Left lung (tissue), 10 donors: ENCODE results near the gene RNF175. TPM values are rescaled to one million over a fixed set of nuclear protein-coding genes. Genes with fewer than 3 reads are reported as not detected.

Experiments
- ATAC-seq: fragments of 200-7000 bp; cut with Tn5 transposase; one replicate; pipeline ENCODE4 v1.9.1; 2020; ENCODE audit warnings: moderate library complexity
- DNase-seq, 4 donors: peaks; one replicate each; pipeline ENCODE4 v3.0.0-alpha.2; 2013 to 2020
- H3K27ac ChIP-seq, 2 donors: fragments of 200-600 bp; sonication (generic) in 1 of 2; one replicate each; pipeline versions ENCODE4 v1.5.0 to v1.8.0; 2020 to 2021
- H3K27me3 ChIP-seq, 2 donors: fragments of 200-600 bp; sonication (generic) in 1 of 2; one replicate each; pipeline versions ENCODE4 v1.5.0 to v1.8.0; 2020 to 2021
- H3K36me3 ChIP-seq, 2 donors: fragments of 200-600 bp; sonication (generic) in 1 of 2; one replicate each; pipeline versions ENCODE4 v1.5.0 to v1.8.0; 2020 to 2021
- H3K4me1 ChIP-seq, 2 donors: fragments of 200-600 bp; one replicate each; pipeline ENCODE4 v1.8.0; 2021
- H3K4me3 ChIP-seq, 2 donors: fragments of 200-600 bp; sonication (generic) in 1 of 2; one replicate each; pipeline versions ENCODE4 v1.5.0 to v1.8.0; 2020 to 2021; ENCODE audit warnings: mild to moderate bottlenecking in 1 of 2
- H3K9me3 ChIP-seq, 2 donors: fragments of 200-600 bp; sonication (generic) in 1 of 2; one replicate each; pipeline versions ENCODE4 v1.5.0 to v1.8.0; 2020 to 2021
- CTCF ChIP-seq, 2 donors: fragments of 200-600 bp; sonication (generic) in 1 of 2; IDR thresholded peaks; one replicate each; pipeline versions ENCODE4 v1.5.0 to v1.8.0; 2021; ENCODE audit warnings: antibody characterized with exemption in 2 of 2
- intact Hi-C, 2 donors: fragments of 100-400 bp; cut with DNase I; formaldehyde crosslinking; loops; one replicate each; pipeline versions ENCODE4 v1.11.2 to v1.14.2; 2022
- polyA plus RNA-seq, 6 donors: library from polyadenylated mRNA; unstranded; fragments of 120-200 nt; gene quantifications; one replicate each; pipeline ENCODE4 v1.2.1, GENCODE V29; 2013; ENCODE audit not compliant: insufficient read length in 6 of 6
- total RNA-seq, 2 donors: library from RNA; stranded (reverse); fragmentation: NEBNext Ultra II Directional; extraction: Animal tissue kit (Norgen Biotek cat#: 25700); gene quantifications; one replicate each; pipeline ENCODE4 v1.2.1, GENCODE V29; 2021
- donor health status: DM: no; HTN: yes; CAD: no.
- donor health status: DM: no; HTN: no; CAD: no.

Gene RNF175
- total and polyA plus RNA-seq, 8 donors = 0.23 to 9.5 (median 7.2) TPM; not detected in 1

- Histone ChIP-seq H3K36me3 (peaks cover 0 to 75% of the 10 kb centered on the region in 2 donors), H3K27ac (no peak overlapping the region), H3K4me3 (no peak overlapping the region), H3K9me3 (no peaks in the 10 kb centered on the region), H3K4me1 (peaks cover 2 to 31% of the 10 kb centered on the region in 2 donors), H3K27me3 (no peaks in the 10 kb centered on the region)
- ATAC-seq (no peak), DNase-seq (no peak)
- intact Hi-C loops = no loop called here
- no peak for TF ChIP-seq CTCF (IDR thresholded peaks at IDR 0.05)
These were observed 53.9 kb downstream of the RNF175 start for GRCh38 chr4:153705743-153706468.

- Histone ChIP-seq H3K4me1 (peaks cover 1 to 31% of the 10 kb centered on the region in 2 donors), H3K27me3 (no peaks in the 10 kb centered on the region), H3K27ac (no peak overlapping the region), H3K36me3 (peaks cover 0 to 72% of the 10 kb centered on the region in 2 donors), H3K4me3 (no peak overlapping the region), H3K9me3 (no peaks in the 10 kb centered on the region)
- TF ChIP-seq CTCF (IDR thresholded peaks at IDR 0.05) = no peak
- intact Hi-C loops = no loop called here
- ATAC-seq = no peak
- no peak for DNase-seq
These were observed 55.3 kb downstream of the RNF175 start for GRCh38 chr4:153704522-153704921.

- Histone ChIP-seq H3K36me3 (peaks cover 0 to 29% of the 10 kb centered on the region in 2 donors), H3K27me3 (peaks cover 0 to 16% of the 10 kb centered on the region in 2 donors), H3K27ac (peak overlapping the region; percentile 72 to 97), H3K4me3 (peak overlapping the region; percentile 71 to 84), H3K9me3 (peaks cover 0 to 24% of the 10 kb centered on the region in 2 donors), H3K4me1 (peaks cover 3 to 45% of the 10 kb centered on the region in 2 donors)
- ATAC-seq (peak; percentile 74), DNase-seq (peak in 2 of 4 donors; percentile 41 to 65)
- intact Hi-C loops = no loop called here
- TF ChIP-seq CTCF (IDR thresholded peaks at IDR 0.05) = no peak
These were observed 74.9 kb downstream of the RNF175 start for GRCh38 chr4:153684971-153685371.

- TF ChIP-seq CTCF (IDR thresholded peaks at IDR 0.05) = no peak
- Histone ChIP-seq H3K27me3 (peaks cover 0 to 16% of the 10 kb centered on the region in 2 donors), H3K36me3 (peaks cover 0 to 23% of the 10 kb centered on the region in 2 donors), H3K4me1 (peaks cover 3 to 40% of the 10 kb centered on the region in 2 donors), H3K27ac (peak within 1 kb of the TSS; percentile 72 to 97), H3K4me3 (peak within 1 kb of the TSS; percentile 71 to 84), H3K9me3 (peaks cover 0 to 19% of the 10 kb centered on the region in 2 donors)
- DNase-seq (peak; percentile 36 to 99 (median 77)), ATAC-seq (peak; percentile 90)
- intact Hi-C loops = no loop called here
These were observed 75.4 kb downstream of the RNF175 start, which contains the start of gene TLR2 for GRCh38 chr4:153684182-153684970. TSS of gene TLR2 (plus strand) at chr4:153684280. CDS start at chr4:153702908, 18,628 bp downstream.

GRCh38 chr4:153683763-153684181 lies 76.1 kb downstream of the RNF175 start:
- intact Hi-C loops = no loop called here
- TF ChIP-seq CTCF (IDR thresholded peaks at IDR 0.05) = no peak
- no peak for DNase-seq
- Histone ChIP-seq H3K4me3 (peak overlapping the region; percentile 71 to 84), H3K4me1 (peaks cover 3 to 40% of the 10 kb centered on the region in 2 donors), H3K27me3 (peaks cover 0 to 16% of the 10 kb centered on the region in 2 donors), H3K36me3 (peaks cover 0 to 17% of the 10 kb centered on the region in 2 donors), H3K9me3 (peaks cover 0 to 13% of the 10 kb centered on the region in 2 donors), H3K27ac (peak overlapping the region; percentile 72 to 97)
- no peak for ATAC-seq
